ENCODE measurements around the gene RGL1. TPM values are rescaled to one million over a fixed set of nuclear protein-coding genes. Genes with fewer than 3 reads are reported as not detected.
"Not testable (repeated sequence)": the region's sequence is repeated elsewhere in the genome, so short reads cannot be mapped to it uniquely, and the experiment has no call there.

Gene RGL1
- total RNA-seq: 1.5 TPM

DNA sequence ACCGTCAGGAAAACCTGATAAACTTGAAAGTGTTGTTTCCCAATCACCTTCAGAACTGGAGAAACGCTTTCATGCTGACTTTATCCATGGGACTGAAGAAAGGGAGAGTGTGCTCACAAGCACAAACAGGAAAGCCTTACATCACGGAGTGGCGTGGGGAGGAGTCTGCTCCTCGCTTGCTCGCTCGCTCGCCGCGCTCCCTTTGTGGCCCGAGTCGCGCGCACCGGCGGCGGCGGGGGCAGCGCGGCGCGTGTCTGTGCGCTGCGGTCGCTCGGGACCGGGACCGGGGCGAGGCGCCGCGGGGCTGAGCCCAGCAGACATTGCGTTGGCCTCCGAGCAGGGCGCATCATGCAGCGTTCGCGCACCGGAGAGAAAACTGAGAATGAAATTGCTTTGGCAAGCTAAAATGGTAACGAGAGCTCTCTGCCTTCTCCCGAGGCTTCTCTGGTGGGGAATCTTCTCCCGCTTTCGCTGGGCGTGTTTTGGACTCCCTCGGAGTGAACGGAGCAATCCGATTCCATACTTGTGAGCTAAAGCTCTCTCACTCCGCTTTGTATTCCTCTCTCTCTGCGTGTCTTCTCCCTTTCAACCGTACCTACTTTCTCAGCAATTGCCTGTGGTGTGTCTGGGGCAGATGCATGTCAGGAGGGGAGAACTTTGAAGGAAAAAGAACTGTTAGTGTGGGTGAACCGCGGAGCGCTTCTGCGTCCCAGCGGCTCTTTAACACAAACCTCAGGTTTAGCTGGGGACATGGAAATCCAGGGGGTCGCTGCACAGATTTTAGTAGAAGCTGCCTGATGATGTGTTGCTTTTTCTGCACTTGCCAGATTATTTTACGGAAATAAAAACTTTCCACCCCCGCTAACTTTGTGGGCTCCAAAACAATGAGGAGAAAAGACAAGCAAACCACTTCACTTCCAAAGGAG lies at the start of gene RGL1:
RGL1 (plus strand) TSS at position 205 of the 926 bp plus-strand sequence; CDS start at position 383, 178 bp downstream.
- peaks cover 36% of the 10 kb centered on the region for H3K27me3 ChIP-seq (ENCODE audit: insufficient read depth, low read length)
- peak within 1 kb of the TSS; percentile 46 for H3K4me3 ChIP-seq (ENCODE audit: low read length)
- H3K9me3 ChIP-seq (ENCODE audit: low read depth, low read length): peaks cover 8% of the 10 kb centered on the region
- H3K4me1 ChIP-seq (ENCODE audit: insufficient read depth, low read length): peaks cover 28% of the 10 kb centered on the region

DNA sequence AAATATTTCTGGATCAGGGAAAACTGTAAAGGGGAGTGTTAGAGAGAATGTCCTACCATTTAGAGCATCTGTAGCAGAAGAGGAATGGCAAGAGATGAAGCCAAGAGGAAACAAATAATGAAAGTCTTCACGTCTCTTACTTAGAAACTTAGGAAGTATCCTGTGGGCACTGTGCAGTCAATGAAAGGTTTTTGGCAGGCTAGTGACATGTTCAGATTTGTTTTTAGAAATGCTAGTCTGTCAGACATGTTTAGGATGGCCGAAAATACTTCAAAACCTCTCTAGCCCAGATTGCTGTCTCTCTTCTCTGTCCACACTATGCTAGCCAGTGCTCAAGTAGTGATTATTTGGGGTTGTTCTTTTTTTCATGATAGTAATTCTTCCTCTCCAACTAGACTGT lies 48.6 kb upstream of the RGL1 start:
- Histone ChIP-seq H3K27me3 (ENCODE audit: insufficient read depth, low read length) (no peaks in the 10 kb centered on the region), H3K9me3 (ENCODE audit: low read depth, low read length) (no peaks in the 10 kb centered on the region), H3K4me3 (ENCODE audit: low read length) (no peak overlapping the region), H3K4me1 (ENCODE audit: insufficient read depth, low read length) (no peaks in the 10 kb centered on the region)

DNA sequence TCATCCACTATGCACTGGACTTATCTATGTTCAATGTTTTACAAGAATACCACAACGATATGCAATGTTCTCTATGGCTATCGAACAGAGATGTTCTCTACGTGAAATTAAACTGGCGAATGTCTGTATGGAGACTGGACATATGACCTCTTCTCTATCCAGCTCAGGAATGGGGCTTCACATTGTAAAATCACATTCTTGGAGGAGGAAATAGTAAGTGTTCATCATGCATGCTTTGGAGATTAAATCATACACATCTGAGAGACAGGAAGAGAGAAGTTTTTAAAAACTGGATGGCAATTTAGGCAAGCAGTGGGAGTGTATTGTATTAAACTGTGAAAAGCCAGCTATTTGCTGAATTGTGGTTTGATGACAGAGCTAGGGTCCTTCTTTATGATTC lies 47.9 kb upstream of the RGL1 start:
- no peak overlapping the region for H3K4me3 ChIP-seq (ENCODE audit: low read length)
- no peaks in the 10 kb centered on the region for H3K27me3 ChIP-seq (ENCODE audit: insufficient read depth, low read length)
- H3K4me1 ChIP-seq (ENCODE audit: insufficient read depth, low read length): no peaks in the 10 kb centered on the region
- no peaks in the 10 kb centered on the region for H3K9me3 ChIP-seq (ENCODE audit: low read depth, low read length)

DNA sequence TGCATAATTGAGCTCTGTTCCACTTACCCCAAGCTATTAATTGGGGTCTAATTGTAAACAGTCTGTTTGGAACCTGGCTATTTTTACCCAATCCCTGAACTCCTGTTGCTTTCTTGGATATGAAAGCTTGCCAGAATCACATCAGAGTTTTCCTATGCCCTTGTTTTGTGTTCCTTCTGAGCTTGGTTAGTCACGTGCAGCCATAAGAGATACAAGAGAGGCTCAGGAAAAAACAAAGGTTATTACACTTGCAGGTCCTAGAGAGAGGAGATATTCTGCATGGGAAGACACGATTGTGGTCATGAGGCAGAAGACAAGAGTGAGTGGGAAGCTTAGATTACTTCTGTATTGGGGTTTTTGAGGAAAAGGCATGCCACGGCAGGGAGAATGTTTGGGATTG lies 46.0 kb upstream of the RGL1 start:
- H3K9me3 ChIP-seq (ENCODE audit: low read depth, low read length): peaks cover 6% of the 10 kb centered on the region
- no peaks in the 10 kb centered on the region for H3K4me1 ChIP-seq (ENCODE audit: insufficient read depth, low read length)
- H3K27me3 ChIP-seq (ENCODE audit: insufficient read depth, low read length): no peaks in the 10 kb centered on the region
- H3K4me3 ChIP-seq (ENCODE audit: low read length): no peak overlapping the region

DNA sequence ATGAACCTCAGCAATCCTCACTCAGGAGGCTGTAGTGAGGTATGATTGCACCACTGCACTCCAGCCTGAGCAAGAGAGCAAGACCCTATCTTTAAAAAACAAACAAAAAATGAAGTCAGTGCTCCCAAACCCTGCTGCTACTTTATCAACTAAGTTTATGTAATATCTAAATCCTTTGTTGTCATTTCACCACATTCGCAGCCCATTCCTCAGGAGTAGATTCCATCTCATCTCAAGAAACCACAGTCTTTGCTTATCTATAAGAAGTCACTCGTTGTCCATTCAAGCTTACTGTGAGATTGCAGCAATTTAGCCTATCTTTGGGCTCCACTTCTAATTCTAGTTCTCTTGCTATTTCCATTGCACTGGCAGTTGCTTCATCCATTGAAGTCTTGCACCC lies 44.3 kb upstream of the RGL1 start:
- H3K4me3 ChIP-seq (ENCODE audit: low read length): no peak overlapping the region
- H3K27me3 ChIP-seq (ENCODE audit: insufficient read depth, low read length): no peaks in the 10 kb centered on the region
- H3K4me1 ChIP-seq (ENCODE audit: insufficient read depth, low read length): no peaks in the 10 kb centered on the region
- H3K9me3 ChIP-seq (ENCODE audit: low read depth, low read length): peaks cover 9% of the 10 kb centered on the region

DNA sequence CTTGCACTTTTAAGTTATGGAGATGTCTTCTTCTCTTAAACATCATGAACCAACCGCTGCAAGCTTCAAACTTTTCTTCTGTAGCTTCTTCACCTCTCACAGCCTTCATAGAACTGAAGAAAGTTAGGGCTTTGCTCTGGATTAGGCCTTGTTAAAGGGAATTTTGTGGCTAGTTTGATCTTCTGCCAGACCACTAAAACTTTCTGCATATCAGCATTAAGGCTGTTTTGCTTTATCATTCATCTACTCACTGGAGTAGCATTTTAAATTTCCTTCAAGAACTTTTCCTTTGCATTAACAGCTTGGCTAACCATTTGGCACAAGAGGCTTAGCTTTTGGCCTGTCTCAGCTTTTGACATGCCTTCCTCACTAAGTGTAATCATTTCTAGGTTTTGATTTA lies 43.0 kb upstream of the RGL1 start:
- no peak overlapping the region for H3K4me3 ChIP-seq (ENCODE audit: low read length)
- no peaks in the 10 kb centered on the region for H3K4me1 ChIP-seq (ENCODE audit: insufficient read depth, low read length)
- peaks cover 9% of the 10 kb centered on the region for H3K9me3 ChIP-seq (ENCODE audit: low read depth, low read length)

DNA sequence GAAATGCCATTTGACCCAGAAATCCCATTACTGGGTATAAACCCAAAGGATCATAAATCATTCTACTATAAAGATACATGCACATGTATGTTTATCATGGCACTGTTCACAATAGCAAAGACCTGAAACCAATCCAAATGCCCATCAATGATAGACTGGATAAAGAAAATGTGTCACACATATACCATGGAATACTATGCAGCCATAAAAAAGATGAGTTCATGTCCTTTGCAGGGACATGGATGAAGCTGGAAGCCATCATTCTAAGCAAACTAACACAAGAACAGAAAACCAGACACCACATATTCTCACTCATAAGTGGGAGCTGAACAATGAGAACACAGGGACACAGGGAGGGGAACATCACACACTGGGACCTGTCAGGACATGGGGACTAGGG lies 42.1 kb upstream of the RGL1 start:
- H3K9me3 ChIP-seq (ENCODE audit: low read depth, low read length); H3K27me3 ChIP-seq (ENCODE audit: insufficient read depth, low read length); H3K4me1 ChIP-seq (ENCODE audit: insufficient read depth, low read length); H3K4me3 ChIP-seq (ENCODE audit: low read length): not testable (repeated sequence)

More for the DNA sequence above, 43.0 kb upstream of the RGL1 start:
- H3K27me3 ChIP-seq (ENCODE audit: insufficient read depth, low read length): no peaks in the 10 kb centered on the region

GRCh38 chr1:183764981-183765380 lies 39.9 kb upstream of the RGL1 start:
- H3K27me3 ChIP-seq (ENCODE audit: insufficient read depth, low read length): no peaks in the 10 kb centered on the region
- H3K9me3 ChIP-seq (ENCODE audit: low read depth, low read length): peaks cover 15% of the 10 kb centered on the region
- no peak overlapping the region for H3K4me3 ChIP-seq (ENCODE audit: low read length)
- no peaks in the 10 kb centered on the region for H3K4me1 ChIP-seq (ENCODE audit: insufficient read depth, low read length)

GRCh38 chr1:183769956-183770815 lies 34.7 kb upstream of the RGL1 start:
- peaks cover 4% of the 10 kb centered on the region for H3K4me1 ChIP-seq (ENCODE audit: insufficient read depth, low read length)
- peaks cover 23% of the 10 kb centered on the region for H3K9me3 ChIP-seq (ENCODE audit: low read depth, low read length)
- no peaks in the 10 kb centered on the region for H3K27me3 ChIP-seq (ENCODE audit: insufficient read depth, low read length)
- no peak overlapping the region for H3K4me3 ChIP-seq (ENCODE audit: low read length)

GRCh38 chr1:183770816-183771128 lies 34.1 kb upstream of the RGL1 start:
- Histone ChIP-seq H3K27me3 (ENCODE audit: insufficient read depth, low read length) (no peaks in the 10 kb centered on the region), H3K4me1 (ENCODE audit: insufficient read depth, low read length) (peaks cover 4% of the 10 kb centered on the region), H3K4me3 (ENCODE audit: low read length) (no peak overlapping the region), H3K9me3 (ENCODE audit: low read depth, low read length) (peaks cover 26% of the 10 kb centered on the region)

DNA sequence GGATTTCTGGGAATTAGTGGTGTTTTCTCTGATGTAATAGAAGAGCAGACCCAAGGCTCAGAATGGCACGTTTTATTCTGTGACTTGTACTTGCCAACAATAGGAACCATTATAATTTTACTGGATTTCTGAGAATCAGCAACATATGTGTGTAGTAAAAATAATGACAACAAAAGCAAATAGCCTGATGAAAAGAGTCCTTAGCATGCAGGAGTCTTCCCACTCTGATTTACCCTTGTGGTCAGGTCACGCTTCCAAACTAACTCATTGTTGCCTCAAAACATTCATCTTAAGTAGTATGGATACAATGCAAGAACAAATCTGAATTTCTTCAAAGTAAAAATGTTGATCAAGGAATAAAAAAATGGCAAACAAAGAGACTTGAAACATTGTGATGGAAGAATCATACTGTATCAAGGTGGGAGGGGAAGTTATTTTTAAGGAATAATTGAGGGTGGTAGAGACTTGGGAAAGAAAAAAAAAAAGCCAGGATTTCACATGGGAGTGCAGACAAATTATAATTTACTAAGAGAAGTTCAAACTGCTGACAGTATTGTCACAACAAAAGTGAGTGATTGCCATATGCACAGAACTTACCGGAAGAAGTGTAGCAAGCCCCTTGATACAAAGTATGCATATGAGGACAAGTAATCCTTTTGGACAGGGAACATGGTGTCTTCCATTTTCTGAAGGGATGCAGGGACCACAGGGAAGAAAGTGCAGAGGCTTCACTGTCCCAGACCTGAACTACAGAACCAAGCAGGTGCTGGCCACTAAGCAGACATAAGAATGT lies 31.2 kb upstream of the RGL1 start:
- peaks cover 4% of the 10 kb centered on the region for H3K4me1 ChIP-seq (ENCODE audit: insufficient read depth, low read length)

GRCh38 chr1:183774938-183775337 lies 30.0 kb upstream of the RGL1 start:
- no peak overlapping the region for H3K4me3 ChIP-seq (ENCODE audit: low read length)
- peaks cover 21% of the 10 kb centered on the region for H3K9me3 ChIP-seq (ENCODE audit: low read depth, low read length)
- peaks cover 4% of the 10 kb centered on the region for H3K4me1 ChIP-seq (ENCODE audit: insufficient read depth, low read length)
- no peaks in the 10 kb centered on the region for H3K27me3 ChIP-seq (ENCODE audit: insufficient read depth, low read length)

More for the DNA sequence above, 31.2 kb upstream of the RGL1 start:
- H3K27me3 ChIP-seq (ENCODE audit: insufficient read depth, low read length): no peaks in the 10 kb centered on the region
- H3K4me3 ChIP-seq (ENCODE audit: low read length): no peak overlapping the region
- peaks cover 26% of the 10 kb centered on the region for H3K9me3 ChIP-seq (ENCODE audit: low read depth, low read length)

DNA sequence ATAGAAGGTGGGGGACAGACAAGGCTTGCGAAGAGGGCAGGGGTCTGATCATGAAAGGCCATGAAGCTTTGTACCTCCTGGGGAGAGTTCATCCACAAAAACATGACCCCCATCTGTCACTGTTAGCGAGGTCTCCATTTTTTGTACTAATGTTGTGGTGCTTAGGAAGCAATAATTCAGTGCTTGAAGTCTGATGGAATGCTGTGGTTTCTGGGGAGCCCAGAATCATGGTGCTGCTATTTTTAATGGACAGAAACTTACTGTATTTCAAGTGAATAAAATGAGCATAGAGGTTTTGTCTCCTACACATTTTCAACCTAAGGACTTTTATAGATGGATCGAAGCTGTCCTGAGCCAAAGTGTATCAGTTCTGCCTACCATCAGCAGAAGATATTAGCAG lies 28.2 kb upstream of the RGL1 start:
- Histone ChIP-seq H3K27me3 (ENCODE audit: insufficient read depth, low read length) (no peaks in the 10 kb centered on the region), H3K4me3 (ENCODE audit: low read length) (no peak overlapping the region), H3K4me1 (ENCODE audit: insufficient read depth, low read length) (no peaks in the 10 kb centered on the region), H3K9me3 (ENCODE audit: low read depth, low read length) (peaks cover 8% of the 10 kb centered on the region)

DNA sequence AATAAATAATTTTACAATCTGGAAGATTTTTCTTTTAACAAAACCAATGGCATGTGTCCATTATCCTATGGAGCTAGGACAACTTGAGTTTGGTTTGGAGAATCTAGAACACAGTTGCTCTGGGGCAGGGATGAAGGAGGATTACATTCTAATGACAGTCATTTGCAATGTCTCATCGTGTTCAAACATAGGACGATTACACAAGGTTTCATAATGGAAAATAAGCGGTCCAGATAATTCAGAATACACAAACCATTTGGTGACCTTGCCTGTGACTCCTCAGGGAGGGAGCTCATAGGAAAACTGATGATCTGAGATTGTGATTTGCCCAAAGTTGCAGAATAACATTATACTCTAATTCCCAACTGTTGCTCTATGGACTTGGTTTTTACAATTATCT lies 27.6 kb upstream of the RGL1 start:
- Histone ChIP-seq H3K9me3 (ENCODE audit: low read depth, low read length) (peaks cover 8% of the 10 kb centered on the region), H3K4me3 (ENCODE audit: low read length) (no peak overlapping the region), H3K27me3 (ENCODE audit: insufficient read depth, low read length) (no peaks in the 10 kb centered on the region), H3K4me1 (ENCODE audit: insufficient read depth, low read length) (no peaks in the 10 kb centered on the region)

- Histone ChIP-seq H3K27me3 (ENCODE audit: insufficient read depth, low read length) (no peaks in the 10 kb centered on the region), H3K4me3 (ENCODE audit: low read length) (no peak overlapping the region), H3K9me3 (ENCODE audit: low read depth, low read length) (peaks cover 8% of the 10 kb centered on the region), H3K4me1 (ENCODE audit: insufficient read depth, low read length) (no peaks in the 10 kb centered on the region)
Observed at GRCh38 chr1:183778045-183778444, 26.9 kb upstream of the RGL1 start.

All from mononuclear cell (primary cell).